Activated T-helper 1 cell treated with anti-CD3 and anti-CD28 coated beads, Interleukin-12 subunit alpha, Interleukin-12 subunit beta, Interleukin-2, Interleukin-4 antibody, amounts not matched to agents 30 ng/mL and 10 ng/mL and 1 ng/mL, durations not matched to agents 14 hours and 24 hours and 36 hours (primary cell): ENCODE measurements around the gene FRMPD2. TPM values are rescaled to one million over a fixed set of nuclear protein-coding genes. Genes with fewer than 3 reads are reported as not detected.

Experiments
- DNase-seq: peaks from one replicate; pipeline ENCODE4 v3.0.0; 2021; ENCODE audit warnings: low spot score
- H3K27ac Mint-ChIP-seq: one replicate; pipeline ENCODE4 v1.8.0; 2021; ENCODE audit warnings: mild to moderate bottlenecking, mixed read lengths
- H3K27me3 Mint-ChIP-seq: one replicate; pipeline ENCODE4 v1.8.0; 2022; ENCODE audit warnings: mild to moderate bottlenecking, moderate library complexity, mixed read lengths; ENCODE audit not compliant: insufficient read depth
- H3K36me3 Mint-ChIP-seq: one replicate; pipeline ENCODE4 v1.8.0; 2021; ENCODE audit warnings: low read depth, mixed read lengths
- H3K4me1 Mint-ChIP-seq: one replicate; pipeline ENCODE4 v1.8.0; 2021; ENCODE audit warnings: low read depth, mixed read lengths
- H3K4me3 Mint-ChIP-seq: one replicate; pipeline ENCODE4 v1.8.0; 2021; ENCODE audit warnings: mild to moderate bottlenecking, moderate library complexity, mixed read lengths
- H3K9me3 Mint-ChIP-seq: one replicate; pipeline ENCODE4 v1.8.0; 2021; ENCODE audit warnings: mixed read lengths
- intact Hi-C: fragments of 100-400 bp; cut with micrococcal nuclease; formaldehyde crosslinking; loops from one replicate; pipeline ENCODE4 v1.15.1; 2024
- total RNA-seq: library from RNA; stranded (reverse); gene quantifications from 2 replicates; pipeline ENCODE4 v1.2.3, GENCODE V29; 2022

FRMPD2 gene
- total RNA-seq, 1 donor from 2014 or later = not detected

GRCh38 chr10:48214716-48215485 is 59.6 kb downstream of the FRMPD2 start:
- intact Hi-C loops = loop anchor here (1.0 to 5.0 kb wide), 2 partner anchors 74 to 292 kb away; no protein-coding TSS in a partner anchor
- H3K4me3 Mint-ChIP-seq = no peak overlapping the region
- no peak for DNase-seq
- peaks cover 4% of the 10 kb centered on the region for H3K27me3 Mint-ChIP-seq
- no peaks in the 10 kb centered on the region for H3K4me1 Mint-ChIP-seq
- H3K9me3 Mint-ChIP-seq = no peaks in the 10 kb centered on the region
- H3K36me3 Mint-ChIP-seq = no peaks in the 10 kb centered on the region
- H3K27ac Mint-ChIP-seq = no peak overlapping the region

DNA sequence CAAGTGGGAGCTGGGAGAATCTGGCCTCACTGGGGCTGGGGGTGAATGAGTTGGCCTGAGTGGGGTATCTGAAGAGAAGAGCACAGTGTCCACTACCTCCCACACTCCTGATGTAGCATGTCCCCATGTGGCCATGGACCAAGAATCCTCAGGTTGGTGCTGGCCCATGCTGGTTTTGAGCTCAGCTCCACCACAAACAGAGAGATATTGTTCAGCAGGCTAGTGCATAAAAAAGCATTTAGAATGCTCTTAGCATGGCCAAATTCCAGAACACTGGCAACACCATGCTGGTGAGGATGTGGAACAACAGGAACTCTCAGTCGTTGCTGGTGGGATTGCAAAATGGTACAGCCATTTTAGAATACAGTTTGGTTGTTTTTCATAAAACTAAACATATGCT is 61.4 kb downstream of the FRMPD2 start:
- Mint-ChIP-seq H3K36me3 (no peaks in the 10 kb centered on the region), H3K27me3 (peaks cover 4% of the 10 kb centered on the region), H3K27ac (no peak overlapping the region), H3K9me3 (no peaks in the 10 kb centered on the region), H3K4me3 (no peak overlapping the region), H3K4me1 (no peaks in the 10 kb centered on the region)
- no peak for DNase-seq
- intact Hi-C loops = no loop called here

GRCh38 chr10:48211777-48212176 is 62.7 kb downstream of the FRMPD2 start:
- H3K27ac Mint-ChIP-seq = no peak overlapping the region
- no peaks in the 10 kb centered on the region for H3K4me1 Mint-ChIP-seq
- no peak for DNase-seq
- intact Hi-C loops = no loop called here
- H3K36me3 Mint-ChIP-seq = no peaks in the 10 kb centered on the region
- H3K4me3 Mint-ChIP-seq = no peak overlapping the region
- H3K27me3 Mint-ChIP-seq = peaks cover 4% of the 10 kb centered on the region
- no peaks in the 10 kb centered on the region for H3K9me3 Mint-ChIP-seq

- Mint-ChIP-seq H3K27ac (no peak overlapping the region), H3K36me3 (no peaks in the 10 kb centered on the region), H3K9me3 (no peaks in the 10 kb centered on the region), H3K27me3 (peaks cover 4% of the 10 kb centered on the region), H3K4me1 (no peaks in the 10 kb centered on the region), H3K4me3 (no peak overlapping the region)
- intact Hi-C loops = no loop called here
- DNase-seq = no peak
Observed at GRCh38 chr10:48210966-48211365, 63.5 kb downstream of the FRMPD2 start.

DNA sequence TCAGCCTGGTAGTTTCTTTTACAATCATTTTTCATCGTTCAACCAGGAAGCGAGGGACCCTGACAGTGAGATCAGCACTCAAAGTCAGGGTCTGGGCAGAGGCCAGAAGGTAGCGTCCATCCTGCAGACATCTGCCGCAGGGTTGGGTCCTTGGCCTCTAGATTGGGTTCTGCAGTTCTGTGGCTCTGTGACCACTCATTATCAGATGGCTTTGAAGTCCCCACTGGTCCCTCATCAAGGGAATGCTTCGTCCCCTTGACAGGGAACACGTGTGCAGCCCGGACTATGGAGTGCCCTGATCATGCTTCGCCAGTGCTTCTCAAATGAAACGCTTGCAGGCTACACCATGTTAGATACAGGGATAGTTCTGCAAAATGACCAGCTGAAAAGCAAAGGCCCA is 64.1 kb downstream of the FRMPD2 start:
- H3K36me3 Mint-ChIP-seq = no peaks in the 10 kb centered on the region
- intact Hi-C loops = no loop called here
- H3K4me1 Mint-ChIP-seq = no peaks in the 10 kb centered on the region
- DNase-seq = no peak
- H3K27me3 Mint-ChIP-seq = peaks cover 4% of the 10 kb centered on the region
- H3K27ac Mint-ChIP-seq = no peak overlapping the region
- H3K9me3 Mint-ChIP-seq = no peaks in the 10 kb centered on the region
- H3K4me3 Mint-ChIP-seq = no peak overlapping the region

DNA sequence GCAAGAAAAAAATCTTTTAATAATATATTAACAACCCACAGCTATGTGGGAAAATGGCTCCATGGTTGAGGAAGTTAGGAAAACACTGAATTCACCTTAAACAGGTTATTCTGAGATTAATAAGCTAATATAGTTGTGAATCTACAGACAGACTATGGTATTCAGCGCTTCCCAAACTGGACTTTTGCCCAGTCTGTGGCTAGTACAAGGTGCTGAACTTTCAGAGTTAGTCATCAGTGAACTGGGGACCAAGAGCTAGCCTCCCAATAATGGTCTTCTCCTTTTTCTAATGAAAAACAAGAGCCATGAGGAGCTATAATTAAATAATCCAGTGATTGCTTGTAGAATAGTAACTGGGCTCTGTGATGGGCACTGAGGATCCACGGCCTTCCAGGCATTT is 65.3 kb downstream of the FRMPD2 start:
- intact Hi-C loops = no loop called here

GRCh38 chr10:48207853-48208252 is 66.6 kb downstream of the FRMPD2 start:
- no peaks in the 10 kb centered on the region for H3K36me3 Mint-ChIP-seq
- peaks cover 4% of the 10 kb centered on the region for H3K27me3 Mint-ChIP-seq
- H3K9me3 Mint-ChIP-seq = no peaks in the 10 kb centered on the region
- H3K27ac Mint-ChIP-seq = no peak overlapping the region
- H3K4me3 Mint-ChIP-seq = no peak overlapping the region
- DNase-seq = no peak
- intact Hi-C loops = no loop called here
- H3K4me1 Mint-ChIP-seq = no peaks in the 10 kb centered on the region

More for the DNA sequence above, 65.3 kb downstream of the FRMPD2 start:
- H3K4me3 Mint-ChIP-seq = no peak overlapping the region
- peaks cover 4% of the 10 kb centered on the region for H3K27me3 Mint-ChIP-seq
- no peak overlapping the region for H3K27ac Mint-ChIP-seq
- no peaks in the 10 kb centered on the region for H3K9me3 Mint-ChIP-seq
- DNase-seq = no peak
- no peaks in the 10 kb centered on the region for H3K4me1 Mint-ChIP-seq
- H3K36me3 Mint-ChIP-seq = no peaks in the 10 kb centered on the region

- intact Hi-C loops = no loop called here
- Mint-ChIP-seq H3K27me3 (peaks cover 4% of the 10 kb centered on the region), H3K4me3 (no peak overlapping the region), H3K36me3 (no peaks in the 10 kb centered on the region), H3K9me3 (no peaks in the 10 kb centered on the region), H3K27ac (no peak overlapping the region), H3K4me1 (no peaks in the 10 kb centered on the region)
- no peak for DNase-seq
Observed at GRCh38 chr10:48206482-48207250, 67.8 kb downstream of the FRMPD2 start.

DNA sequence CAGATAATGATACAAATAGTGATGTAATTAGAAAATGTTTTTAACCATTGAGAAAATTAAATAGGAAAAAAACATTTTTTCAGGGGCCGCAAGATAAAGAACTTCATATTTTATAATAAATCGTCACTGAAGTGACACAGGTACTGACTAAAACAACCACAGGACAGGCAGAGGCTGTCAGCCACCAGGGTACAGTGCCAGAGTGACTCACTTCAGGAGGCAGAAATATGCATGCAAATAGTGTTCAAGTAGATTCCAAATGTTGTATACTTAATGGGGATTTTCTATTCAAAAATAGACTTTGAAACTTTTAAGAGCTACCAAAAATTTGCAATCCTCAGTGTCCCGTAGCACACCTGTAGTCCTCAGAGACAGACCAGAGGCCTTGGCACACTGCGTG is 68.6 kb downstream of the FRMPD2 start:
- intact Hi-C loops = no loop called here

GRCh38 chr10:48199580-48200377 is 74.7 kb downstream of the FRMPD2 start:
- no peak overlapping the region for H3K4me3 Mint-ChIP-seq
- no peaks in the 10 kb centered on the region for H3K4me1 Mint-ChIP-seq
- peaks cover 2% of the 10 kb centered on the region for H3K27me3 Mint-ChIP-seq
- H3K36me3 Mint-ChIP-seq = no peaks in the 10 kb centered on the region
- intact Hi-C loops = no loop called here
- H3K27ac Mint-ChIP-seq = no peak overlapping the region
- no peak for DNase-seq
- no peaks in the 10 kb centered on the region for H3K9me3 Mint-ChIP-seq

More for the DNA sequence above, 68.6 kb downstream of the FRMPD2 start:
- no peaks in the 10 kb centered on the region for H3K9me3 Mint-ChIP-seq
- no peak overlapping the region for H3K27ac Mint-ChIP-seq
- H3K27me3 Mint-ChIP-seq = peaks cover 6% of the 10 kb centered on the region
- no peaks in the 10 kb centered on the region for H3K36me3 Mint-ChIP-seq
- DNase-seq = no peak
- H3K4me1 Mint-ChIP-seq = no peaks in the 10 kb centered on the region
- H3K4me3 Mint-ChIP-seq = no peak overlapping the region

DNA sequence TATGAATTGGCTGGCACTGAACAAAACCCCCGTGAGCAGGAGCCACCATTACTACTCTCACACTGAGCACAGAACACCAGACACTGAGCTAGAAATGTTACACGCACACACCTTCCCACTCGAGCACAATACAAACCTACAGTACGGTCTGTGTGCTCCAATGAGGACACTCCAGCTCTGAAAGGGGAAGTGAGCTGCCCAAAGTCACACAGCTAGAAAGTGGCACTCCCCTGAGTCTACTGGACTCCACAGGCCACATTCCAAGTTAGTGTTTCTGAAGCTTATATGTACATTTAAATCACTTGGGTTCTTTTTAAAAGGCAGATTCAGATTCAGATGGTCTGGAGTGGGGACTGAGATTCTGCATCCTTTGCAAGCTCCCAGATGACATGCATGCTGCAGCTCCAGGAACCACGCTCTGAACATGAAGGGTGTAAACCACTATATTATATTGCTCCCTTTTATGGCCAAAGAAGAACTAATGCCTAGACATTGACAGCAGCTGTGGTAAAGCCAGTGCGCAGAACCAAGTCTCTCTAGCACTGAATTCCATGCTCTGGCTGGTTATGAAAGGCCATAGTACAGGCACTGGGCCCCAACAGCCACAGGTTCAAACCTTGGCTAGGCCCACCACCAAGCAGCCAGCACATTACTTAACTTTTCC is 77.1 kb downstream of the FRMPD2 start:
- Mint-ChIP-seq H3K4me3 (no peak overlapping the region), H3K9me3 (no peaks in the 10 kb centered on the region), H3K27me3 (peaks cover 7% of the 10 kb centered on the region), H3K36me3 (no peaks in the 10 kb centered on the region), H3K4me1 (no peaks in the 10 kb centered on the region), H3K27ac (no peak overlapping the region)
- intact Hi-C loops = no loop called here
- DNase-seq = no peak

- no peak for DNase-seq
- Mint-ChIP-seq H3K27ac (no peak overlapping the region), H3K4me3 (no peak overlapping the region), H3K4me1 (no peaks in the 10 kb centered on the region), H3K9me3 (no peaks in the 10 kb centered on the region), H3K36me3 (no peaks in the 10 kb centered on the region), H3K27me3 (peaks cover 5% of the 10 kb centered on the region)
- intact Hi-C loops = no loop called here
Observed at GRCh38 chr10:48195803-48196202, 78.7 kb downstream of the FRMPD2 start.
